Heart right ventricle (tissue), 16 donors: Measurements from ENCODE around the gene SH3PXD2B. TPM values are rescaled to one million over a fixed set of nuclear protein-coding genes. Genes with fewer than 3 reads are reported as not detected.

Experiments used
- ATAC-seq, 8 donors: fragments of 200-7000 bp; cut with Tn5 transposase; one replicate each; pipeline ENCODE4 v1.9.1; 2020; ENCODE audit warnings: mild to moderate bottlenecking in 8 of 8, moderate library complexity in 8 of 8, moderate number of reproducible peaks in 1 of 8
- DNase-seq, 2 donors: peaks; one replicate each; pipeline ENCODE4 v3.0.0-alpha.2; 2020
- H3K27ac ChIP-seq, 10 donors: fragments of 200-600 bp; sonication (generic) in 2 of 10; one replicate each; pipeline versions ENCODE4 v1.5.0 to v1.8.0; 2020 to 2022; ENCODE audit warnings: mild to moderate bottlenecking in 3 of 10
- H3K27me3 ChIP-seq, 7 donors: fragments of 200-600 bp; one replicate each; pipeline ENCODE4 v1.8.0; 2021 to 2022; ENCODE audit warnings: mild to moderate bottlenecking in 2 of 7
- H3K36me3 ChIP-seq, 9 donors: fragments of 200-600 bp; sonication (generic) in 1 of 9; one replicate each; pipeline versions ENCODE4 v1.5.0 to v1.8.0; 2020 to 2022; ENCODE audit warnings: mild to moderate bottlenecking in 2 of 9
- H3K4me1 ChIP-seq, 9 donors: fragments of 200-600 bp; sonication (generic) in 1 of 9; one replicate each; pipeline versions ENCODE4 v1.5.0 to v1.8.0; 2020 to 2022; ENCODE audit warnings: mild to moderate bottlenecking in 4 of 9
- H3K4me3 ChIP-seq, 10 donors: fragments of 200-600 bp; sonication (generic) in 2 of 10; one replicate each; pipeline versions ENCODE4 v1.5.0 to v1.8.0; 2020 to 2022; ENCODE audit warnings: mild to moderate bottlenecking in 7 of 10, moderate library complexity in 2 of 10
- H3K9me3 ChIP-seq, 11 donors: fragments of 200-600 bp in 10 of 11; sonication (generic) in 2 of 11; one replicate each; pipeline versions ENCODE4 v1.5.0 to v1.8.0; 2013 to 2022; ENCODE audit warnings: mild to moderate bottlenecking in 2 of 11, control low read depth in 1 of 11, moderate library complexity in 1 of 11
- WGBS, 2 donors: extraction: QIAGEN DNeasy Blood & Tissue Kit; methylation state at CpG; one replicate each; pipeline ENCODE4 v1.1.7; 2013; ENCODE audit warnings: inconsistent platforms in 1 of 2; 5-methylcytosine and 5-hydroxymethylcytosine counted together
- intact Hi-C, 10 donors: fragments of 100-400 bp; cut with DNase I; formaldehyde crosslinking; loops; one replicate each; pipeline versions ENCODE4 v1.11.1 to v1.14.2; 2022
- polyA plus RNA-seq, 2 donors: library from polyadenylated mRNA; stranded (reverse); fragments of 200-250 nt; gene quantifications; one replicate each; pipeline ENCODE4 v1.2.3, GENCODE V29; 2013
- total RNA-seq, 10 donors: library from RNA; stranded (reverse); fragmentation: NEBNext Ultra II Directional in 3 of 10; extraction: Animal tissue kit (Norgen Biotek cat#: 25700) in 3 of 10; gene quantifications; one replicate each; pipeline versions ENCODE4 v1.2.1 to v1.2.4, GENCODE V29; 2021 to 2023
- TF ChIP-seq, protein P1 (sequence below), 9 donors: fragments of 200-600 bp; sonication (generic) in 2 of 9; IDR thresholded peaks; one replicate each; pipeline versions ENCODE4 v1.5.0 to v1.8.0; 2021 to 2022; ENCODE audit warnings: antibody characterized with exemption in 9 of 9, mild to moderate bottlenecking in 5 of 9, moderate library complexity in 1 of 9
- donor health status: Arrhythmogenic right ventricular cardiomyopathy.
- donor health status: ischemic (EF 13 %, LVEDD 7.1; RV severe dilation, severe dysfunction).
- donor health status: healthy with polysubstance abuse.
- donor health status: DM: no; HTN: yes; CAD: no.
- donor health status: DM: no; HTN: no; CAD: no.
- donor health status: ischemic (EF 25% LVEDD 6.9; RV normal size, moderate dysfunction).
- donor health status: ischemic (EF 25% LVEDD 5.7; RV mildly dilated, moderate dysfunction).
- donor health status: healthy.
- donor health status: DM: yes; HTN: yes; CAD: no.
- donor health status: Ischemic cardiomyopathy.
- donor health status: ischemic (EF 35%, LVEDD 5.7; RV mildly dilated, moderate dysfunction).
- donor health status: nonischemic (EF 11% LVEDD 7.7; RV severe dilation, severe dysfunction).
- donor health status: DM: yes; HTN: yes; CAD: no.
- donor health status: PGD.
- donor health status: ischemic (EF 29% LVEDD 5.4; RV normal size, mild dysfunction).
- donor health status: nonischemic (EF 23%, LVEDD 6.1; RV moderate dilation, normal function).

The SH3PXD2B gene
- total and polyA plus RNA-seq, 12 donors: 1.8 to 12.5 (median 5.5) TPM

DNA sequence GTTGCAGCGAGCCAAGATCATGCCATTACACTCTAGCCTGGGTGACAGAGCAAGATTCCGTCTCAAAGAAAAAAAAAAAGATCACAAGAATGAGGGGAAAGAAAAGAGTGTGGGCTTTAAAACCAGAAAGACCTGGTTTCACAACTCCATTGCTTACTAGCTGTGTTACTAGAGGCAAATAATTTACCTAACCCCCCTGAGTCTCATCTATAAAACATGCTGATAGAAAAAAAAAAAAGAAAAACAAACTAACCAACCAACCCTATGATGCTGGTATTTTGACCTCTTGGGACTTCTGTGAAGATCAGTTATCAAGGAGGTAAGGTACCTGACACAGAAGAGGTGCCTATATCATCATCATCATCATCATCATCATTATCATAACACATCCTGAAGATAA, 110.6 kb downstream of the SH3PXD2B start:
- 96 to 100% methylated on average over 2 of the region's 2 CpGs for WGBS, 2 donors
- Histone ChIP-seq H3K9me3 (no peaks in the 10 kb centered on the region), H3K4me1 (no peaks in the 10 kb centered on the region), H3K27me3 (no peaks in the 10 kb centered on the region), H3K36me3 (peaks cover 0 to 97% (median 0%) of the 10 kb centered on the region in 9 donors), H3K27ac (no peak overlapping the region), H3K4me3 (no peak overlapping the region)
- ATAC-seq (no peak), DNase-seq (no peak)
- intact Hi-C loops: no loop called here
- TF ChIP-seq, protein P1, sequence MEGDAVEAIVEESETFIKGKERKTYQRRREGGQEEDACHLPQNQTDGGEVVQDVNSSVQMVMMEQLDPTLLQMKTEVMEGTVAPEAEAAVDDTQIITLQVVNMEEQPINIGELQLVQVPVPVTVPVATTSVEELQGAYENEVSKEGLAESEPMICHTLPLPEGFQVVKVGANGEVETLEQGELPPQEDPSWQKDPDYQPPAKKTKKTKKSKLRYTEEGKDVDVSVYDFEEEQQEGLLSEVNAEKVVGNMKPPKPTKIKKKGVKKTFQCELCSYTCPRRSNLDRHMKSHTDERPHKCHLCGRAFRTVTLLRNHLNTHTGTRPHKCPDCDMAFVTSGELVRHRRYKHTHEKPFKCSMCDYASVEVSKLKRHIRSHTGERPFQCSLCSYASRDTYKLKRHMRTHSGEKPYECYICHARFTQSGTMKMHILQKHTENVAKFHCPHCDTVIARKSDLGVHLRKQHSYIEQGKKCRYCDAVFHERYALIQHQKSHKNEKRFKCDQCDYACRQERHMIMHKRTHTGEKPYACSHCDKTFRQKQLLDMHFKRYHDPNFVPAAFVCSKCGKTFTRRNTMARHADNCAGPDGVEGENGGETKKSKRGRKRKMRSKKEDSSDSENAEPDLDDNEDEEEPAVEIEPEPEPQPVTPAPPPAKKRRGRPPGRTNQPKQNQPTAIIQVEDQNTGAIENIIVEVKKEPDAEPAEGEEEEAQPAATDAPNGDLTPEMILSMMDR (IDR thresholded peaks at IDR 0.05): no peak

DNA sequence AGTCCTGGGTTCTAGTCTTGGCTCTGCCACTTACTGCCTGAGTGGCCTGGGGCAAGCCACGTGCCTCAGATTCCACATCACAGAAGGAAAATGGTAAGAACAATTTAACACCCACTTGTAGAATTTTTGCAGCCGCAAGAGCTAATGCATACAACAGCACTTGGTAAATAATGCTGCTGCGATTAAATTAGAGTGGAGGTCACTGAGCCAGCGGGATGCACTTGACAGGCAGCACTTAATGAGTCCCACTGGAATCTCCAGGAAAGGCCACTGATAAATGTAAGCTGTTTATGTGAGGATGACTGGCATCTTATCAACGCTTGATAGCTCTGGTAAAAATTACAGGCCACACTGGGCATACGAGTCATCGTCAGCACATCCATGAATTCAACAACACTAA, 111.4 kb downstream of the SH3PXD2B start:
- H3K27me3 ChIP-seq: no peaks in the 10 kb centered on the region
- H3K4me3 ChIP-seq: no peak overlapping the region
- H3K27ac ChIP-seq: no peak overlapping the region
- TF ChIP-seq, protein P1 (IDR thresholded peaks at IDR 0.05): no peak
- no peak for DNase-seq
- intact Hi-C loops: no loop called here
- no peaks in the 10 kb centered on the region for H3K4me1 ChIP-seq
- H3K9me3 ChIP-seq: no peaks in the 10 kb centered on the region
- WGBS, 2 donors: 54 to 64% methylated on average over 7 of the region's 7 CpGs
- peaks cover 0 to 98% (median 0%) of the 10 kb centered on the region in 9 donors for H3K36me3 ChIP-seq
- ATAC-seq: no peak

DNA sequence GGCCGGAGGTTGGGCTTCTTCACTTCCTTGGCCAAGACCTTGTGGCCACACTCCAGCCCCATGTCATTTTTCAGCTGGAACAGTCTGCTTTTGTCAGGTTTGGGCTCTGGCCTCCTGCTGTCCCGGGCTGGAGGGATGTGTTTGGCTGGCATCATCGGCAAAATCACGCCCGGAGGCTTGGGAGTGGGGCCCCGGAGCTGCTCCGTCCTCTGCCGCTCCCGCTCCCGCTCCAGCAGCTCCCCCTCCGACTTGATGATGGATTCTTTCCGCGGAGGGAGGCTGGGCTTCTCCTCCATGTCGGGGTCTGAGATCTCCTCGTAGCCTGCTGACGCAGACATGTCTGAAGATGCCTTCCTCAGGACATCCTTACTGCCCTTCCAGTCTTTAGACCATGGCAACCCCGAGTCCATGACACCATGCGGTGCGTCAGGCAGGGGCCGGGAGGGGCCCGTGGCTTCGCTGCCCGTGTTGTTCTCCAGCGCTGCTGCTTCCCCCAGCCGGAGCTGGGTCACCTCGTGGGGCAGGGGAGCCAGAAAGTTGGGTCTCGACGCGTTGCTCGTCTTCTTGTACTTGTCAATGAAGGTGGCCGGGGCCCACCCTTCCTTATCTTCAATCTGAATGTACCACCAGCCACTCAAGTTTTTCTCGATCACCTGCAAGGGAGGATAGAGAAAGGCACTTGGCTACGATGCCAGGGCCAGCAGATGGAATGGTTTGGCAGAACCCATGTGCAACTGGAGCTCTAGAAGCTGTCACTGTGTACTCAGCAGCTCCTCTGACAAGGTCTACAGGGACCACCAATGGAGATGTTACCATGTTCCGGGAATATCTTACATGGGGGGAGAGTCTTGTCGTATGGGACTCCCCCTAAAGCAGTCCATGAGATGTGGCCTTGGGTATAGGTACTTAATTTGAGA, 114.8 kb downstream of the SH3PXD2B start:
- no peaks in the 10 kb centered on the region for H3K27me3 ChIP-seq
- TF ChIP-seq, protein P1 (IDR thresholded peaks at IDR 0.05): no peak
- ATAC-seq (peak in 2 of 8 donors; percentile 20 to 25), DNase-seq (no peak)
- H3K4me3 ChIP-seq: no peak overlapping the region
- intact Hi-C loops: no loop called here
- H3K9me3 ChIP-seq: no peaks in the 10 kb centered on the region
- no peak overlapping the region for H3K27ac ChIP-seq
- 91 to 93% methylated on average over 35 of the region's 35 CpGs for WGBS, 2 donors
- peaks cover 0 to 90% (median 0%) of the 10 kb centered on the region in 9 donors for H3K36me3 ChIP-seq
- no peaks in the 10 kb centered on the region for H3K4me1 ChIP-seq

DNA sequence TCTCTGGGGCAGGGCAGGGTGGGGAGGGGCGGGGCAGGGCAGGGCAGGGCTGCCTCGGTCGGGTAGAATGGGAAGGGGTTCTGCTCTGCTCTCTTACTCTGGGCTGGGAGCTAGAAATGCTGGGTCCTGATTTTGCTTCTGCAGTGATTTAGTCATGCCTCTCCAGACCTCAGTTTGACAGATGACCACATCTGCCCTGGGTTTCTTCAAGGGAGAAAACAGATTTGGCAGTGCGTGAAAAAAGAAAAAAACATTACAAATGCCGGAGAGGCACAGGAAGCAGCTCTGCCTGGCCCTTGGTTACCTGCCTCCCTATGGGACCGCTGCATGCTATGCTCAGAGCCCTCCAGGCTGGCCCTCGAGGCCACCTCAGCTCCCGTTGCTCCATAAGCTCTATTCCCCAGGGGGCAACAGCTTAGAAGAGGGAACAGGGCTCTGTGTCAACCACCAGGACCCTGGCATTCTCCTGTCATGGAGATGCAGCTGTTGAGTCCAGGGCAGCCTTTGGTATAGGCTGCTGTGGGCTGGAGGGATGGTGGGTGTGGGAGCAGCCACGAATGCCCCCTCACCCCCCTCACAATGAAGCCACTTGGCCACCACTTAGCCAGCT, 117.5 kb downstream of the SH3PXD2B start:
- H3K9me3 ChIP-seq: no peaks in the 10 kb centered on the region
- H3K4me1 ChIP-seq: no peaks in the 10 kb centered on the region
- TF ChIP-seq, protein P1 (IDR thresholded peaks at IDR 0.05): no peak
- intact Hi-C loops: no loop called here
- peak in 1 of 8 donors; percentile 29 for ATAC-seq
- WGBS, 2 donors: 79 to 85% methylated on average over 9 of the region's 9 CpGs
- H3K4me3 ChIP-seq: no peak overlapping the region
- DNase-seq: no peak
- no peak overlapping the region for H3K27ac ChIP-seq
- no peaks in the 10 kb centered on the region for H3K27me3 ChIP-seq
- H3K36me3 ChIP-seq: peaks cover 0 to 71% (median 0%) of the 10 kb centered on the region in 9 donors
